ENCODE results near the gene ADORA2A. TPM values are rescaled to one million over a fixed set of nuclear protein-coding genes. Genes with fewer than 3 reads are reported as not detected.
A peak's percentile ranks its signal among the peaks of the same experiment; 100 is the strongest.

Gene ADORA2A
- total RNA-seq, 2 experiments from 2014 or later, result 15.5 to 16.4 TPM

GRCh38 chr22:24430431-24431308 lies 3.3 kb downstream of the ADORA2A start:
- Histone ChIP-seq H3K27me3 (ENCODE audit: control insufficient read depth in 1 of 2, insufficient read depth in 2 of 2, low read length in 2 of 2) (no peaks in the 10 kb centered on the region), H3K36me3 (ENCODE audit: insufficient read depth, low read length) (peaks cover 27% of the 10 kb centered on the region), H3K4me3 (ENCODE audit: low read length) (no peak overlapping the region), H3K27ac (ENCODE audit: low read depth in 1 of 2, low read length in 2 of 2) (peak overlapping the region; percentile 58 to 98), H3K9me3 (ENCODE audit: control insufficient read depth in 1 of 2, insufficient read depth in 1 of 2, low read length in 2 of 2) (no peaks in the 10 kb centered on the region), H3K4me1 (ENCODE audit: insufficient read depth, low read length) (peaks cover 97% of the 10 kb centered on the region)
- Mint-ChIP-seq H3K4me1 (ENCODE audit: low read depth) (peaks cover 97% of the 10 kb centered on the region), H3K4me3 (peak overlapping the region; percentile 88), H3K27me3 (no peaks in the 10 kb centered on the region), H3K9me3 (no peaks in the 10 kb centered on the region), H3K27ac (peak overlapping the region; percentile 92), H3K36me3 (ENCODE audit: low read depth) (peaks cover 36% of the 10 kb centered on the region)
- TF ChIP-seq CTCF (IDR thresholded peaks at IDR 0.05), result no peak
- ChIA-PET POLR2A (interaction anchor here (1.2 kb wide), 1 partner anchor 72 kb away, joined by 4 read pairs; no protein-coding TSS in a partner anchor), CTCF (no interaction called here)
- DNase-seq (no peak), ATAC-seq (ENCODE audit: poor library complexity) (no peak)
- intact Hi-C loops (cut with DNase I, micrococcal nuclease), result loop anchor here in 1 of 2 experiments (10.0 kb wide), 1 partner anchor 516 kb away; no protein-coding TSS in a partner anchor

- Histone ChIP-seq H3K4me1 (ENCODE audit: insufficient read depth, low read length) (peaks cover 97% of the 10 kb centered on the region), H3K36me3 (ENCODE audit: insufficient read depth, low read length) (peaks cover 35% of the 10 kb centered on the region), H3K9me3 (ENCODE audit: control insufficient read depth in 1 of 2, insufficient read depth in 1 of 2, low read length in 2 of 2) (no peaks in the 10 kb centered on the region), H3K4me3 (ENCODE audit: low read length) (no peak overlapping the region), H3K27ac (ENCODE audit: low read depth in 1 of 2, low read length in 2 of 2) (peak overlapping the region; percentile 58 to 98), H3K27me3 (ENCODE audit: control insufficient read depth in 1 of 2, insufficient read depth in 2 of 2, low read length in 2 of 2) (no peaks in the 10 kb centered on the region)
- Mint-ChIP-seq H3K27me3 (no peaks in the 10 kb centered on the region), H3K9me3 (no peaks in the 10 kb centered on the region), H3K27ac (peak overlapping the region; percentile 92), H3K36me3 (ENCODE audit: low read depth) (peaks cover 36% of the 10 kb centered on the region), H3K4me1 (ENCODE audit: low read depth) (peaks cover 96% of the 10 kb centered on the region), H3K4me3 (peak overlapping the region; percentile 65)
- TF ChIP-seq CTCF (IDR thresholded peaks at IDR 0.05), result no peak
- ATAC-seq (ENCODE audit: poor library complexity) (no peak), DNase-seq (no peak)
- ChIA-PET POLR2A (no interaction called here), CTCF (interaction anchor here (1.8 kb wide), 1 partner anchor 8 kb away, joined by 4 read pairs; no protein-coding TSS in a partner anchor)
- intact Hi-C loops (cut with DNase I, micrococcal nuclease), result loop anchor here in 1 of 2 experiments (10.0 kb wide), 1 partner anchor 517 kb away; no protein-coding TSS in a partner anchor
Measured at GRCh38 chr22:24431309-24432034, 4.1 kb downstream of the ADORA2A start.

GRCh38 chr22:24432059-24432853 lies 4.9 kb downstream of the ADORA2A start:
- Histone ChIP-seq H3K9me3 (ENCODE audit: control insufficient read depth in 1 of 2, insufficient read depth in 1 of 2, low read length in 2 of 2) (no peaks in the 10 kb centered on the region), H3K4me1 (ENCODE audit: insufficient read depth, low read length) (peaks cover 97% of the 10 kb centered on the region), H3K27ac (ENCODE audit: low read depth in 1 of 2, low read length in 2 of 2) (peak overlapping the region; percentile 58 to 98), H3K27me3 (ENCODE audit: control insufficient read depth in 1 of 2, insufficient read depth in 2 of 2, low read length in 2 of 2) (no peaks in the 10 kb centered on the region), H3K36me3 (ENCODE audit: insufficient read depth, low read length) (peaks cover 41% of the 10 kb centered on the region), H3K4me3 (ENCODE audit: low read length) (no peak overlapping the region)
- peak in 1 of 14 experiments; percentile 34 for DNase-seq
- H3K9me3 Mint-ChIP-seq, result no peaks in the 10 kb centered on the region
- peaks cover 42% of the 10 kb centered on the region for H3K36me3 Mint-ChIP-seq (ENCODE audit: low read depth)
- no peak for ATAC-seq (ENCODE audit: poor library complexity)
- H3K27ac Mint-ChIP-seq, result peak overlapping the region; percentile 92
- H3K27me3 Mint-ChIP-seq, result no peaks in the 10 kb centered on the region
- peak overlapping the region; percentile 65 for H3K4me3 Mint-ChIP-seq
- no peak for TF ChIP-seq CTCF (IDR thresholded peaks at IDR 0.05)
- ChIA-PET POLR2A (no interaction called here), CTCF (interaction anchor here (1.8 kb wide), 1 partner anchor 8 kb away, joined by 4 read pairs; no protein-coding TSS in a partner anchor)
- intact Hi-C loops (cut with DNase I, micrococcal nuclease), result loop anchor here in 1 of 2 experiments (10.0 kb wide), 1 partner anchor 517 kb away; no protein-coding TSS in a partner anchor
- H3K4me1 Mint-ChIP-seq (ENCODE audit: low read depth), result peaks cover 96% of the 10 kb centered on the region

Data from CD4-positive, alpha-beta T cell (primary cell).